NCI-H2171 treated with DMSO at 0.1 percent for 48 hours (cell line): Measurements from ENCODE around the gene IL12B.
"Not testable (repeated sequence)": the region's sequence is repeated elsewhere in the genome, so short reads cannot be mapped to it uniquely, and the experiment has no call there.

ENCODE experiments used
- DNase-seq: peaks from one replicate; lab custom pipeline; 2025; lab: John Stamatoyannopoulos, UW

IL12B gene

GRCh38 chr5:159332800-159333544 lies 2.7 kb upstream of the IL12B start:
- DNase-seq = no peak

DNA sequence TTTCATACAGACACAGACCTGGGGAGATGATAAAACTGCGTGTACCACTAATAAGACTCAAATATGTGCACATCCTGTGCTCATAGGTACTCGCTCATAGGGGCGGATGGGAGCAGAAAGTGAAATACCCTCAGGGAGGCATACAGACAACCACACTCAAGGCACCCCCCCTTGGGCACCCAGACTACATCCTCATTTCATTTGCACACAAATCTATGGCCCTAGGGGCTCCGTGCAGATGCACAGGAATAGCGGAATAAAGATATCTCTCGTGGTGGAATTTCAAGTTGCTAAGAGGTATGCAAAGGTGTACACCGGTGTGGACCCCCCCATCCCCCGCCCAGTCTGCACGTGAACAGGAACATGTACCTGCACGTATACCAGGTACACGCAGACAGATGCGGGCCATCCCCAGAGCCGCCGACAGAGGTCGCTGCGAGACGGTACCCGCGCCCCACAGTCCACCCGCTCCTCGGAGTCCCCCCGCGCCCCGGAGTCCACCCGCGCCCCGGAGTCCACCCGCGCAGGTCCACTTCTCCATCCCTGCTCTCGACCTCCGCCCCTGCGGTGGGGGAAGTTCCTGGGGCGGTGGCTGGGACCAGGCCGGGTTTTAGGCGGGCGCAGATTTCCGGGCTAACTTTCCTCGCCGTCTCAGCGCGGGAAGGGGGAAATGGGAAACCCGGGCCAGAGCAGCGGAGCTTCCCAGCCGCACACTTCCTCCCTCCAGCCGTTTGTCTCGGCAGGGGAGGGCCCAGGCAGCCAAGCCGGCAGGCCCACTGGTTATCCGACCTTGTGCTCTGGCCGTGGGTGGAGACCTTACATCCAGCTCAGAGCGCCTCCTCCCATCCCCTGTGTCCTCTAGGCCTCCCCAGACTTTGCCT lies 1.0 kb upstream of the IL12B start:
- DNase-seq = no peak

DNA sequence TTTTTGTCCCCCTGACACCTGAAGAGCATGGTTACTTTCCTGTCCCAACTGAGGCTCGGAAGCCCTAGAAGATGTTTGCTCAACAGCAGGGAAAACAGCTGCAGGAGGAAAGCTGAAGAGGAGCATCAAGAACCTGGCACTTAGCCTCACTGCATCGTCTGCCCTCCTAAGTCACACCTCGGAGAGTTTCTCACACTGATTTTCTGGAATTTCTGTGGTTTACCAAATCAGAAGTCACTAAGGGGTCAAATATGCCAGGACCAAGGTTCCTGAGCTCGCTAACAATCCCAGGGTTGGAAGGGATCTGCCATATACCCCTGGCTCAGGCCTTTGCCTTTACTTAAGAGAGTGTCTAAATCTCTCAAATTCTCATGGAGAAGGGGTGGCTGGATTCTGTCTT lies 5.3 kb downstream of the IL12B start:
- no peak for DNase-seq

DNA sequence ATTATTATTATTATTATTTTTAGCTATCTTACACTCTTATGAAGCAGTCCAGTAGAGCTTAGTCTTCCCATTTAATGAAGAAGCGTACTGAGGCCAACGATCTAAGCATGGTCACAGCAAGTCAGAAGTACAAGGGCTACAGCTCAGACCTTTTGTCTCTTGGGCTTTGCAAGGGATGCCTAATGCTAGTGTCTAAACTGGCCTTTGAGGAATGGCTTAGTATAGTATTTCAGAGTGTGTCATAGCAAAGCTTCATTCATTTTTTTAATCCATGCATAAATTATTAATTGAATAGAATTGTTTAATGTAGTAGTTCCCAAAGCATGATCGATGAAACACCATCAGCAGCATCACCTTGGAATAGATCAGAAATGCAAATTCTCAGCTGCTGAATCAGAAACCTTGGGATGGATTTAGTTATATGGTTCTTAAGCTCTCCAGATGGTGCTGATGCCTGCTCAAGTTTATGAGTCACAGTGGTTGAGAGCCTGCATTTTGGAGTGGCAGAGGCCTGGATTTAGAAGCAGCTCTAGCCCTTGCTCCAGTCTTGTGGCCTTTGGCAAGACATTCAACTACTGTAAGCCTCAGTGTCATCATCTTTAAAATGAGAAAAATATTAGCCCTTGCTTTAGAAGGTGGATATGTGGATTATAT lies 6.1 kb downstream of the IL12B start:
- no peak for DNase-seq

DNA sequence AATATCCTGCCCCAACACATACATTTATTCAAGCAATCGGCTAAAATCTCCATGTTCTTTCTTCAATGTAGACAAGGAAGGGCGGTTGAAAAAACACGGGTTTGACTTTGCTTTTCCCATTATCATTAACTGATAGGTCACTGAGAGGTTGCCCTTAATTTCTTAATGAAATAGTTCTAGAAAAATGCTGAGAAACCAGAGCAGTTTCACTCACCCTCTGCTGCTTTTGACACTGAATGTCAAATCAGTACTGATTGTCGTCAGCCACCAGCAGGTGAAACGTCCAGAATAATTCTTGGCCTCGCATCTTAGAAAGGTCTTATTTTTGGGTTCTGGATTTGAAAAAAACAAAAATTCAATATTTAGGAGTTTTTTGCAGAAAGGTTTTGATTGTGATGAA lies 8.1 kb downstream of the IL12B start:
- DNase-seq = no peak

- no peak for DNase-seq
These were observed 10.5 kb downstream of the IL12B start for GRCh38 chr5:159319832-159320231.

GRCh38 chr5:159319363-159319762 lies 10.9 kb downstream of the IL12B start:
- DNase-seq = no peak

GRCh38 chr5:159318448-159318847 lies 11.8 kb downstream of the IL12B start:
- DNase-seq = no peak

- DNase-seq = no peak
These were observed 12.4 kb downstream of the IL12B start for GRCh38 chr5:159317849-159318248.

GRCh38 chr5:159316519-159317383 lies 13.5 kb downstream of the IL12B start:
- DNase-seq = peak; percentile 1

GRCh38 chr5:159313197-159313596 lies 17.1 kb downstream of the IL12B start:
- no peak for DNase-seq

DNA sequence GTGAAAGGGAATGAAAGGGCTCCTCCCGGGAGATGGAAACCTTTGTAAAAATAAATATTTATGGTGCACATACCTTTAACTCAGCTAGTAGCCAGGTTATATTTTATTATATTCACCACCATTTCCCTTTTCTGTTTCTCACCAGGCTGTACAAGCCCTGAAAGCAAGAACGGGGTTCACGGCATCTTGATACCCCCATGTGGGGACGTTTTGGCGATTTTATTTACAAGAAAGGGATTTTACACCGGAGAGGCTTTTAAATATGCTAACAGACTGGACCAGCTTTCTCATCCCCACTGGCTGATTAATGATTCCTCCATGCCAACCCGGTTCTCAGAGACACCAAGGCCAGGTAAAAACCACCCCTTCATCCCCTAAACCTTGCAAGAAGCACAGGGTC lies 19.2 kb downstream of the IL12B start:
- no peak for DNase-seq

DNA sequence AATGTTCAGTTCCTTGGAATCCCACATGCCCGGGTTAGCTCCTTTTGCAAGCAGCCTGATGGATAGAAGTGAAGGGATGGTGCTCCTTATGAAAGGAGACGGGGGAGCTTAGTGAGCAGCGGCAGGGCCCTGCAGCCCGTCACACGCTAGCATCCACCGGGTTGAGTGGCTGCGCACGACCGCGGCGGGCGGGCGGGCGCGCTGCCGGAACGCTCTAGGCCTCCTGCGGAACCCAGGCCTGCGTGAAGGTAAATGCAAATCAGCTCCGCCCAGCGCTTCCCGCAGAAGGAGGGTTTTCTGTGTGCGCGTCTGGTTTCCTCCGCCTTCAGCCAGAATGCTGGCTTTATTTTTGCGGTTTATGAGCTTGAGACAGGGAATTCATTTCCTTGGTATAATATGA lies 19.8 kb downstream of the IL12B start:
- DNase-seq = peak; percentile 22

- no peak for DNase-seq
These were observed 20.4 kb downstream of the IL12B start for GRCh38 chr5:159309689-159310433.

DNA sequence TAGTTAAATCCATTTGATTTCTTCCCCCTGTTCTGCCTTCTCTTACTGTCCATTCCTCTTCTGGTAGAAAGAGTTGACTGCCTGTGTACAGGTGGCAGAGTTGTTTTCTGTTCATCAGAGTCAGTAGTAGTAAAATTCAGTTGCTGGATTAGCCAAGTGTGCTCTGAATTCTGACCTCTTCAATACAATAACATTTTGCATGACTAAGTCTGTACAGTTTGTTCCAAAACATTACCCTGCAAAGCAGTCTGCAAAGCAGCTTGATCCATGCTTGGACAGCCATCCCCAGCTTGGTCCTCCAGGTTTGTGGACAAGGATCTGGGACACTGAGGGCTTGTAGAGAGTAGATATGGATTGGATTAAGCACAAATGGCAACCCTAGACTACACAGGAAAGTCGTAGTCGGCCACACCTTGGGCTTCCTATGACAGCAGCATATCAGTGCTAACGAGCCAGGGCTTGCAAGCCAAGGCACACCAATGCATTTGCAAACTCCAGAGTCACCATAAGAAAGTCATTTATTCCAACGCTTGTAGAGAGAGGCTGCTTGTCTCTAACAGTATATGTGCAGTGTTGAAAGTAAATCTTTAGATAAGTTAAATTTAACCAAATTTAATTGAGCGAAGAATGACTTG lies 25.2 kb downstream of the IL12B start:
- DNase-seq = no peak

- DNase-seq = no peak
These were observed 27.0 kb downstream of the IL12B start for GRCh38 chr5:159303286-159303685.

DNA sequence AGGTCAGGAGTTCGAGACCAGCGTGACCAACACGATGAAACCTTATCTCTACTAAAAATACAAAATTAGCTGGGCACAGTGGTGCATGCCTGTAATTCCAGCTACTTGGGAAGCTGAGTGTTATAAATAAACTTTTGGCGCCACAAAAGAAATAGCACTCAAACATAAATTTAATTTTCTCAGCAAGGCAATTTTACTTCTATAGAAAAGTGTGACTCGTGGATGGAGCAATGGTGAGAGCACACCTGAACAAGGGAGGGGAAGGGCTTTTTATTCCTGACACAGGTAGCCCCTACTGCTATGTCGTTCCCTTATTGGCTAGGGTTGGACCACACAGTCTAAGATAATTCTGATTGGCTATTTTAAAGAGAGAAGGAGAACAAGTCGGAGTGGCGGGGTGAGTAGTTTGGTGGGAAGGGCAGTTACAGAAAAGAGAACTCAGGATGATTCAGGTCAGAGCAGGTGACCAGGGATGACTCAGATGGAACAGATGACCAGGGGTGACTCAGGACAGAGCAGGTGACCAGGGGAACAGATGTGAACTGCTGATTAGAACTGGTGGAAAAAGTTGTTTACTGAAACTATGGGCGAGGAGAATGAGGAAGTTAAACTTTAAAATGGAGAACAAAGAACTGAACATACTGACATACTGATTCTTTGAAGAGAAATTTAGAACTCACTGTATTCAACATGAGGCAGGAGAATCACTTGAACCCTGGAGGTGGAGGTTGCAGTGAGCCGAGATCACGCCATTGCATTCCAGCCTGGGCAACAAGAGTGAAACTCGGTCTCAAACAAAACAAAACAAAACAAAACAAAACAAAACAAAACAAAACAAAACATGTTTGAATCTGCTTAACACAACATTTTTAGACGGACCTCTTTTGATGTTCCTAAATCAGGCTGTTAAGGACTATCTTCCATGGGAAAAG lies 28.1 kb downstream of the IL12B start:
- not testable (repeated sequence) for DNase-seq

GRCh38 chr5:159301466-159301865 lies 28.8 kb downstream of the IL12B start:
- no peak for DNase-seq

DNA sequence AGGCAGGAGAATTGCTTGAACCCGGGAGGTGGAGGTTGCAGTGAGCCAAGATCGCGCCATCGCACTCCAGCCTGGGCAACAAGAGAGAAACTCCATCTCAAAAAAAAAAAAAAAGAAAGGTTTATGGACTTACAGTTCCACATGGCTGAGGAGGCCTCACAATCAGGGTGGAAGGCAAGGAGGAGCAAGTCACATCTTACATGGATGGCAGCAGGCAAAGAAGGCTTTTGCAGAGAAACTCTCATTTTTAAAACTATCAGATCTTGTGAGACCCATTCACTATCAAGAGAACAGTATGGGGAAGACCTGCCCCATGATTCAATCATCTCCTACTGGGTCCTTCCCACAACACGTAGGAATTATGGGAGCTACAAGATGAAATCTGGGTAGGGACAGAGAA lies 33.0 kb downstream of the IL12B start:
- not testable (repeated sequence) for DNase-seq
